Endometrial microvascular endothelial cells (primary cell): ENCODE results near the gene MND1. TPM values are rescaled to one million over a fixed set of nuclear protein-coding genes. Genes with fewer than 3 reads are reported as not detected.
"Not testable (repeated sequence)": the region's sequence is repeated elsewhere in the genome, so short reads cannot be mapped to it uniquely, and the experiment has no call there.

Source experiments
- in situ Hi-C: cut with HindIII; loops from 2 replicates; pipeline ENCODE4 v1.10.0; 2017; ENCODE audit warnings: low sequenced_read_pairs, low pct_unique_long_range_greater_than_20kb; ENCODE audit errors: inconsistent ontology term
- total RNA-seq: library from RNA; depleted of rRNA; stranded (reverse); fragments of >200 nt; gene quantifications from one replicate; pipeline ENCODE4 v1.2.3, GENCODE V29; 2015; ENCODE audit errors: inconsistent ontology term

Gene MND1
- total RNA-seq, 1 donor from 2014 or later, result 1.0 TPM

- in situ Hi-C loops, result not testable (repeated sequence)
These were observed 117.1 kb downstream of the MND1 start for GRCh38 chr4:153461549-153461948.

- in situ Hi-C loops, result no loop called here
These were observed 119.6 kb downstream of the MND1 start for GRCh38 chr4:153464068-153464467.

Other genes starting within 250 kb of the MND1 start
- 10.5 TPM for gene TRIM2, start 140.2 kb upstream of the MND1 start, total RNA-seq
- 21.4 TPM for gene TMEM131L, start 121.7 kb downstream of the MND1 start, total RNA-seq